ENCODE data around the gene PSMD11.

Gene PSMD11

DNA sequence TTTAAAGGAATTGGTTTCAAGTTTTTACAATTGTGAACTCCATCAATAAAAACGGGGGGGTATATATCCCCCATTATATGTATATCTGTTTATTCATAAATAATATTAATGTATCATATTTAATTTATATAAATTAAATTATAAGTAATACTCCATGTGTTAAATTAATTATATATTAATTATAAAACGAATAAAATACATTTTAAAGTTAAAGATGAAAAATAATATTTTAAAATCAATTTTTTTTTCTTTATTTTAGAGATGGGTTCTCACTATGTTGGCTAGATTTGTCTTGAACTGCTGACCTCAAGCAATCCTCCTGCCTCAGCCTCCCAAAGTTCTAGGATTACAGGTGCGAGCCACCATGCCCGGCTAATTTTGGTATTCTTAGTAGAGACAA lies 17.4 kb upstream of the PSMD11 start:
- Histone ChIP-seq H3K4me1 (ENCODE audit: insufficient read depth, low read length) (no peaks in the 10 kb centered on the region), H3K9me3 (ENCODE audit: insufficient read depth, low read length, severe bottlenecking) (peaks cover 12% of the 10 kb centered on the region), H4K20me1 (ENCODE audit: insufficient read depth, low read length) (no peaks in the 10 kb centered on the region), H3K9ac (ENCODE audit: low read depth, low read length) (no peak overlapping the region), H3K79me2 (ENCODE audit: insufficient read depth, low read length) (no peaks in the 10 kb centered on the region), H3K36me3 (ENCODE audit: insufficient read depth, low read length) (no peaks in the 10 kb centered on the region), H3K27ac (ENCODE audit: low read length) (no peak overlapping the region), H3K4me3 (ENCODE audit: low read depth in 1 of 2, low read length in 2 of 2) (no peak overlapping the region), H3K27me3 (ENCODE audit: insufficient read depth, low read length, poor library complexity) (no peaks in the 10 kb centered on the region), H2AFZ (ENCODE audit: low read depth, low read length) (no peak overlapping the region), H3K4me2 (ENCODE audit: insufficient read depth, low read length) (no peak overlapping the region)
- TF ChIP-seq, protein P1, sequence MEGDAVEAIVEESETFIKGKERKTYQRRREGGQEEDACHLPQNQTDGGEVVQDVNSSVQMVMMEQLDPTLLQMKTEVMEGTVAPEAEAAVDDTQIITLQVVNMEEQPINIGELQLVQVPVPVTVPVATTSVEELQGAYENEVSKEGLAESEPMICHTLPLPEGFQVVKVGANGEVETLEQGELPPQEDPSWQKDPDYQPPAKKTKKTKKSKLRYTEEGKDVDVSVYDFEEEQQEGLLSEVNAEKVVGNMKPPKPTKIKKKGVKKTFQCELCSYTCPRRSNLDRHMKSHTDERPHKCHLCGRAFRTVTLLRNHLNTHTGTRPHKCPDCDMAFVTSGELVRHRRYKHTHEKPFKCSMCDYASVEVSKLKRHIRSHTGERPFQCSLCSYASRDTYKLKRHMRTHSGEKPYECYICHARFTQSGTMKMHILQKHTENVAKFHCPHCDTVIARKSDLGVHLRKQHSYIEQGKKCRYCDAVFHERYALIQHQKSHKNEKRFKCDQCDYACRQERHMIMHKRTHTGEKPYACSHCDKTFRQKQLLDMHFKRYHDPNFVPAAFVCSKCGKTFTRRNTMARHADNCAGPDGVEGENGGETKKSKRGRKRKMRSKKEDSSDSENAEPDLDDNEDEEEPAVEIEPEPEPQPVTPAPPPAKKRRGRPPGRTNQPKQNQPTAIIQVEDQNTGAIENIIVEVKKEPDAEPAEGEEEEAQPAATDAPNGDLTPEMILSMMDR (IDR thresholded peaks at IDR 0.05; ENCODE audit: borderline replicate concordance, extremely low read depth, low read length, poor library complexity, severe bottlenecking), result no peak
- no peak for TF ChIP-seq EZH2 (IDR thresholded peaks at IDR 0.05; ENCODE audit: borderline replicate concordance, low read depth, low read length, severe bottlenecking)
- ATAC-seq (ENCODE audit: insufficient read depth, low read depth) (no peak), DNase-seq (no peak)

DNA sequence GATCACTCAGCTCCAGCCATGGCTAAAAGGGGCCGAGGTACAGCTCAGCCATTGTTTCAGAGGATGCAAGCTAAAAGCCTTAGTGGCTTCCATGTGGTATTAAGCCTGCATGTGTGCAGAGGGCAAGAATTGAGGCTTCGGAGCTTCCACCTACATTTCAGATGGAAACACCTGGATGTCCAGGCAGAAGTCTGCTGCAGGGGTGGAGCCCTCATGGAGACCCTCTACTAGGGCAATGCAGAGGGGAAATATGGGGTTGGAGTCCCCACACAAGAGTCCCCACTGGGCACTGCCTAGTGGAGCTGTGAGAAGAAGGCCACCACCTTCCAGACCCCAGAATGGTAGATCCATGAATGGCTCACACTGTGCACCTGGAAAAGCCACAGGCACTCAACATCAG lies 14.7 kb upstream of the PSMD11 start:
- no peak overlapping the region for H3K27ac ChIP-seq (ENCODE audit: low read length)
- TF ChIP-seq, protein P1 (IDR thresholded peaks at IDR 0.05; ENCODE audit: borderline replicate concordance, extremely low read depth, low read length, poor library complexity, severe bottlenecking), result no peak
- TF ChIP-seq EZH2 (IDR thresholded peaks at IDR 0.05; ENCODE audit: borderline replicate concordance, low read depth, low read length, severe bottlenecking), result no peak
- H3K36me3 ChIP-seq (ENCODE audit: insufficient read depth, low read length), result no peaks in the 10 kb centered on the region
- no peak overlapping the region for H3K4me2 ChIP-seq (ENCODE audit: insufficient read depth, low read length)
- peak; percentile 15 for DNase-seq
- H2AFZ ChIP-seq (ENCODE audit: low read depth, low read length), result no peak overlapping the region
- no peaks in the 10 kb centered on the region for H3K4me1 ChIP-seq (ENCODE audit: insufficient read depth, low read length)
- no peaks in the 10 kb centered on the region for H4K20me1 ChIP-seq (ENCODE audit: insufficient read depth, low read length)
- no peak overlapping the region for H3K9ac ChIP-seq (ENCODE audit: low read depth, low read length)
- no peak for ATAC-seq (ENCODE audit: insufficient read depth, low read depth)
- H3K9me3 ChIP-seq (ENCODE audit: insufficient read depth, low read length, severe bottlenecking), result peaks cover 12% of the 10 kb centered on the region
- no peaks in the 10 kb centered on the region for H3K27me3 ChIP-seq (ENCODE audit: insufficient read depth, low read length, poor library complexity)
- H3K4me3 ChIP-seq (ENCODE audit: low read depth in 1 of 2, low read length in 2 of 2), result no peak overlapping the region
- no peaks in the 10 kb centered on the region for H3K79me2 ChIP-seq (ENCODE audit: insufficient read depth, low read length)

DNA sequence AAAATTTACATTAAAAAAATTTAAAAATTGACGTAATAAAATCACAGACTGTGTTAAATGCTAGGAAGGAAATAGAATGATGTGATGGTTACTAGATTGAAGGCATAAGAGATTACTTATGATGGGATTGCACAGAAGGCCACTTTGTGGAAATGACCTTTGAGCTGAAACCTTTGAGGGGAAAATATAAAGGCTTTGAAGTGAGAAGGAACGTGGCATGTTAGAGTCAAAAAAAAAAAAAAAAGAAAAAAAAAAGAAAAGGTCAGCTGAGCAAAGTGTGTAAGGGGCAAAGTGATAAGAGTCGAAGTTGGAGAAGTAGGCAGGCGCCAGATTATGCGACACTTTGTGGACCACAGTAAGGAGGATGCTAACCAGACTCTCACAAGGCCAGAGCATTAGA lies 3.6 kb upstream of the PSMD11 start:
- no peak overlapping the region for H3K9ac ChIP-seq (ENCODE audit: low read depth, low read length)
- peaks cover 10% of the 10 kb centered on the region for H3K4me1 ChIP-seq (ENCODE audit: insufficient read depth, low read length)
- no peak for DNase-seq
- TF ChIP-seq, protein P1 (IDR thresholded peaks at IDR 0.05; ENCODE audit: borderline replicate concordance, extremely low read depth, low read length, poor library complexity, severe bottlenecking), result no peak
- no peak for TF ChIP-seq EZH2 (IDR thresholded peaks at IDR 0.05; ENCODE audit: borderline replicate concordance, low read depth, low read length, severe bottlenecking)
- no peak for ATAC-seq (ENCODE audit: insufficient read depth, low read depth)
- H3K79me2 ChIP-seq (ENCODE audit: insufficient read depth, low read length), result peaks cover 16% of the 10 kb centered on the region
- peaks cover 7% of the 10 kb centered on the region; the same call in 1 of the 2 replicates for H4K20me1 ChIP-seq (ENCODE audit: insufficient read depth, low read length)
- H3K4me2 ChIP-seq (ENCODE audit: insufficient read depth, low read length), result no peak overlapping the region
- H3K9me3 ChIP-seq (ENCODE audit: insufficient read depth, low read length, severe bottlenecking), result peaks cover 6% of the 10 kb centered on the region
- peaks cover 7% of the 10 kb centered on the region for H3K36me3 ChIP-seq (ENCODE audit: insufficient read depth, low read length)
- no peak overlapping the region for H3K27ac ChIP-seq (ENCODE audit: low read length)
- H3K27me3 ChIP-seq (ENCODE audit: insufficient read depth, low read length, poor library complexity), result peaks cover 3% of the 10 kb centered on the region
- no peak overlapping the region for H3K4me3 ChIP-seq (ENCODE audit: low read depth in 1 of 2, low read length in 2 of 2)
- H2AFZ ChIP-seq (ENCODE audit: low read depth, low read length), result no peak overlapping the region

DNA sequence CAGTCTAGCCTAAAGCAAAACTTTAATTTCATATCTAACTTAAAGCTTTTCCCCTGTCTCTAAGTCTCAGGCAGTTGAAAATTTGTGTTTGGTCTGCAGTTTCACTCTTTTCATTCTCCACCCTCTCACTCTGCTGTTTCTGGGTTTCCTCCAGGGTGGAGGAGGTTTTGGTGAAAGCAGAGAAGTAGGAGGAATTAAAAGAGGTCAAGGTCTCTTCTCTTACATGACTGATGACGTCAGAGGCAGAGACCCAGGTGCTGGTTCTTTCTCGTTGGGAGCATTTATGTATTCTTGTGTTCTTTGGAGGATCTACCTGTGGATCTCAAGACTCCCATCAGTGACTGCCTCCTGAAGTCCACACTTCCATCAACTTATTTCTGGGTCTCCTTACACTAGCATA lies 2.4 kb upstream of the PSMD11 start:
- Histone ChIP-seq H3K36me3 (ENCODE audit: insufficient read depth, low read length) (peaks cover 17% of the 10 kb centered on the region), H4K20me1 (ENCODE audit: insufficient read depth, low read length) (peaks cover 15% of the 10 kb centered on the region; the same call in 1 of the 2 replicates), H3K4me2 (ENCODE audit: insufficient read depth, low read length) (no peak overlapping the region), H3K27ac (ENCODE audit: low read length) (no peak overlapping the region), H2AFZ (ENCODE audit: low read depth, low read length) (no peak overlapping the region), H3K79me2 (ENCODE audit: insufficient read depth, low read length) (peaks cover 28% of the 10 kb centered on the region), H3K4me1 (ENCODE audit: insufficient read depth, low read length) (peaks cover 22% of the 10 kb centered on the region), H3K9ac (ENCODE audit: low read depth, low read length) (no peak overlapping the region), H3K27me3 (ENCODE audit: insufficient read depth, low read length, poor library complexity) (peaks cover 3% of the 10 kb centered on the region), H3K9me3 (ENCODE audit: insufficient read depth, low read length, severe bottlenecking) (no peaks in the 10 kb centered on the region), H3K4me3 (ENCODE audit: low read depth in 1 of 2, low read length in 2 of 2) (no peak overlapping the region)
- ATAC-seq (ENCODE audit: insufficient read depth, low read depth) (no peak), DNase-seq (no peak)
- no peak for TF ChIP-seq EZH2 (IDR thresholded peaks at IDR 0.05; ENCODE audit: borderline replicate concordance, low read depth, low read length, severe bottlenecking)
- TF ChIP-seq, protein P1 (IDR thresholded peaks at IDR 0.05; ENCODE audit: borderline replicate concordance, extremely low read depth, low read length, poor library complexity, severe bottlenecking), result no peak
